GM21381 (cell line): ENCODE data around the gene FKBP4.

Source experiments
- ATAC-seq: cut with Tn5 transposase; IDR thresholded peaks from one replicate; pipeline ENCODE4 v1.9.1; 2021; ENCODE audit warnings: mild to moderate bottlenecking, moderate library complexity; ENCODE audit not compliant: unreplicated experiment

FKBP4 gene

DNA sequence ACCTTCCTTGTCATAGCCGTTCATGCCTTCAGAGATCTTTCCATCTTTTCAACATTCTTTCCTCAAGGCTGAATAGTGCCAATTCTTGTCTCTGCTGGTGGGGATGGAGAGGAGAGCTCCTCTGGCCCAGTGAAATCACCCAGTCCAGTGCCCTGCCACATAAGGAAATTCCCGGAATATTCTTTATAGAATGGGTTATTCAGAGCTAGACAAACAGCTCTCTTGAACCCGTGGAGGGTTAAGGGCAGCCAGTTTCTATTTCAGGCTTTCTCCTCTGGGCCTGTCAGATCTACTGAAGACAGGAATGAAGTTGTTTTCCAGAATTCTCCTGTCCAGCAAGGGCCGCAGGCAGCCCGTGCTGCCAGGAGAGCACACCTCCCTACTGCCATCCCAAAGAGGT lies 48.2 kb downstream of the FKBP4 start:
- ATAC-seq = no peak

DNA sequence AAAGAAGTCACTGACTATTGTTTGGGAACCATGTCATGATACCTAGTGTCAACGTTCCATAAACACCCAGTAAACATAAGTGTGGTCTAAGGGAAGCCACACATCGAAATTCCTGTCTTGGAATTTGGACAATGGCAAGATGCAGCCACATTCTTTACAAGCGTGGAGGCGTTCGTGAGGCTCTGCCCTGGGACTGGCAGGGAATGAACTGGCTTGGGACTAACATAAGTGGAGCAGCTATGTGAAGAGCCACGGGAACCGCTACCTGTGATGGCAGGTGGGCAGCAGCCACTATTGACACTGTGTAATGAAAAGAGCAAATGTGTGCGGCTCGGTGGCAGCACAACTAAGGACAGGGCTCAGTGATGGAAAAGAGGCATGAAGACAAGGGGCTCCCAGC lies 50.0 kb downstream of the FKBP4 start:
- ATAC-seq = no peak

DNA sequence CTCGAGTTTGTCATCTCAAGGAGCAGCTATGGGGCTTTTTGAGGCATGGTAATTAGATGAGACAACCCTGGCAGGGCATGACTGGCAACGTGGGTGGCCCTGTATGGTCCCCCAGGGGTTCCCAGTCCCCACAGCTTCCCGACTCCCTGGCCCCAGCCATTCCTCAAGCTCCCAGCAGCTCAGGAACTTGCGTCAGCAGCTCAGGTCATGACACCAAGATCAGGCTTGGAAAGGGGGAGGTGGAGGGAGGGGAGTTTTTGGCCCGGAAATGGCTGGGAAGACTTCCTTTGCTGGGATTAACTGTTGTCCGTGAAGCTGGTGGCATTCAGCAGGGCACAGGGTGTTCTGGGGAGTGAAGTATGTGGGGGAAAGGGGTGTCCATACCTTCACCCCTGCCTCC lies 50.5 kb downstream of the FKBP4 start:
- no peak for ATAC-seq

DNA sequence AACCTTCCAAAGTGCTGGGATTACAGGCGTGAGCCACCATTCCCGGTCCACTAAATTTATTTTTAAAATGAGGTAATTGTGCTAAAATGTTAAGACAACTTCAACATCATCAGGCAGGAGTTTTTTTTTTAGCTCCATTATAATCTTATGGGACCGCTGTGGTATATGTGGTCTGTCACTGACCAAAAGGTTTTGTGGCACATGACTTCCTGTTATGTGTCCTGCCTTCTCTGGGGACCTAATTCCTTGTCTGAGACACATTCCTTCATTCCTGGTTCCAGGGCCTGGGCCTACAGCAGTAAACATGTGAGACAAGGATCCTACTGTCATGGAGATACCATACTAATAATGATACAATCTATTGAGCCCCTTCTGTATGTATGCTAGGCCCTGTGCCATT lies 57.2 kb downstream of the FKBP4 start:
- no peak for ATAC-seq

DNA sequence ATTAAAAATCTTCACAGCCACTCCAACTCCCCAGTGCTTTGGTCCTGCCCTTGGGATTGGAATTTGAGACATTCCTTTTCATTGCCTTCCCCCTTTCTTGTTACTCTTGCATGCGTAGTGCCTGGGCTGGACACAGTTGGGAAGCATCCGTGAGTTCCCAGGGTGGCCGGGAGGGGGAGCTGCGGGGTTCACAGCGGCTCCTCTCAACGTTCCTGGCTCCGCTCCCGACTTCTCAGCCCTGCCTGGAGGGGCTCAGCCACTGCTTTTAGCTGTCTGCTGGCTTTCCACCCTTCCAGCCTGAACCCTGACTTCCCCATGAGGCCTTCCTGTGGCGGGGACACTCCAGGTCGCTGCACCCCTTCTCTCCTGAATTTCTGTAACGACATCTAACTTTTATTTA lies 58.9 kb downstream of the FKBP4 start:
- ATAC-seq = no peak
